Activated CD8-positive, alpha-beta T cell treated with anti-CD3 and anti-CD28 coated beads for 36 hours (primary cell): ENCODE results near the gene ZNF516. TPM values are rescaled to one million over a fixed set of nuclear protein-coding genes. Genes with fewer than 3 reads are reported as not detected.

Source experiments
- ATAC-seq: fragments of 200-7000 bp; cut with Tn5 transposase; one replicate; pipeline ENCODE4 v1.10.0; 2021; ENCODE audit warnings: mild to moderate bottlenecking, moderate library complexity
- CTCF ChIA-PET: fragments of 350-600 bp; sonication (Branson Sonifier 250); formaldehyde crosslinking; loops from one replicate; lab custom pipeline; 2021; ENCODE audit warnings: antibody characterized with exemption; lab: Charles Lee
- POLR2A ChIA-PET: fragments of 350-600 bp; sonication (Branson Sonifier 250); formaldehyde crosslinking; loops from one replicate; lab custom pipeline; 2021; ENCODE audit warnings: antibody characterized with exemption; lab: Charles Lee
- DNase-seq: peaks from one replicate; pipeline ENCODE4 v3.0.0-alpha.2; 2020
- H3K27ac Mint-ChIP-seq: one replicate; pipeline ENCODE4 v1.8.0; 2021; ENCODE audit warnings: mild to moderate bottlenecking, mixed read lengths
- H3K27me3 Mint-ChIP-seq: one replicate; pipeline ENCODE4 v1.8.0; 2021; ENCODE audit warnings: mixed read lengths
- H3K36me3 Mint-ChIP-seq: one replicate; pipeline ENCODE4 v1.8.0; 2021; ENCODE audit warnings: low read depth, mixed read lengths
- H3K4me1 Mint-ChIP-seq: one replicate; pipeline ENCODE4 v1.8.0; 2021; ENCODE audit warnings: low read depth, mixed read lengths
- H3K4me3 Mint-ChIP-seq: one replicate; pipeline ENCODE4 v1.8.0; 2021; ENCODE audit warnings: mild to moderate bottlenecking, moderate library complexity, mixed read lengths
- H3K9me3 Mint-ChIP-seq: one replicate; pipeline ENCODE4 v1.8.0; 2021; ENCODE audit warnings: mixed read lengths
- CTCF ChIP-seq: fragments of 200-600 bp; IDR thresholded peaks from one replicate; pipeline ENCODE4 v1.8.0; 2022; ENCODE audit warnings: antibody characterized with exemption, mild to moderate bottlenecking
- intact Hi-C: fragments of 100-400 bp; cut with micrococcal nuclease; formaldehyde crosslinking; loops from one replicate; pipeline ENCODE4 v1.10.0; 2022
- total RNA-seq, 2 experiments: library from RNA; stranded (reverse); gene quantifications; one replicate each; pipeline ENCODE4 v1.2.3, GENCODE V29; 2021

Gene ZNF516
- total RNA-seq, 2 experiments from 2014 or later, result 7.0 to 10.5 TPM

- ATAC-seq (no peak), DNase-seq (no peak)
- POLR2A ChIA-PET, result interaction anchor here (0.6 kb wide), 1 partner anchor 54 kb away, joined by 3 read pairs; no protein-coding TSS in a partner anchor
- CTCF ChIA-PET, result interaction anchor here (1.3 kb wide), 1 partner anchor 9 kb away, joined by 4 read pairs; no protein-coding TSS in a partner anchor
- Mint-ChIP-seq H3K4me1 (no peaks in the 10 kb centered on the region), H3K27ac (no peak overlapping the region), H3K9me3 (no peaks in the 10 kb centered on the region), H3K4me3 (no peak overlapping the region), H3K27me3 (peaks cover 10% of the 10 kb centered on the region), H3K36me3 (no peaks in the 10 kb centered on the region)
- no peak for TF ChIP-seq CTCF
- intact Hi-C loops, result no loop called here
Measured at GRCh38 chr18:76315722-76316230, 179.3 kb downstream of the ZNF516 start.

GRCh38 chr18:76314496-76314895, 180.5 kb downstream of the ZNF516 start:
- peaks cover 11% of the 10 kb centered on the region for H3K27me3 Mint-ChIP-seq
- intact Hi-C loops, result no loop called here
- H3K4me1 Mint-ChIP-seq, result no peaks in the 10 kb centered on the region
- H3K9me3 Mint-ChIP-seq, result no peaks in the 10 kb centered on the region
- DNase-seq, result no peak
- no peak for ATAC-seq
- POLR2A ChIA-PET, result no interaction called here
- no peak overlapping the region for H3K4me3 Mint-ChIP-seq
- no peak for TF ChIP-seq CTCF
- CTCF ChIA-PET, result no interaction called here
- H3K27ac Mint-ChIP-seq, result no peak overlapping the region
- no peaks in the 10 kb centered on the region for H3K36me3 Mint-ChIP-seq

- ChIA-PET POLR2A (no interaction called here), CTCF (no interaction called here)
- peaks cover 10% of the 10 kb centered on the region for H3K27me3 Mint-ChIP-seq
- intact Hi-C loops, result no loop called here
- ATAC-seq (no peak), DNase-seq (no peak)
- no peak for TF ChIP-seq CTCF
- no peak overlapping the region for H3K4me3 Mint-ChIP-seq
- H3K4me1 Mint-ChIP-seq, result no peaks in the 10 kb centered on the region
- no peak overlapping the region for H3K27ac Mint-ChIP-seq
- no peaks in the 10 kb centered on the region for H3K36me3 Mint-ChIP-seq
- H3K9me3 Mint-ChIP-seq, result no peaks in the 10 kb centered on the region
Measured at GRCh38 chr18:76314015-76314414, 181.0 kb downstream of the ZNF516 start.
